Mucosa of descending colon (tissue), 3 donors: Measurements from ENCODE around the gene NFIA. TPM values are rescaled to one million over a fixed set of nuclear protein-coding genes. Genes with fewer than 3 reads are reported as not detected.

Experiments
- ATAC-seq: fragments of 200-7000 bp; cut with Tn5 transposase; one replicate; pipeline ENCODE4 v1.9.1; 2020; ENCODE audit warnings: mild to moderate bottlenecking, moderate library complexity
- DNase-seq, 3 donors: peaks; one replicate each; pipeline ENCODE4 v3.0.0-alpha.2; 2020
- H3K36me3 ChIP-seq: fragments of 200-600 bp; one replicate; pipeline ENCODE4 v1.8.0; 2021; ENCODE audit warnings: low read depth, mild to moderate bottlenecking
- H3K4me1 ChIP-seq: fragments of 200-600 bp; one replicate; pipeline ENCODE4 v1.8.0; 2021; ENCODE audit warnings: low read depth, mild to moderate bottlenecking
- H3K4me3 ChIP-seq: fragments of 200-600 bp; one replicate; pipeline ENCODE4 v1.8.0; 2021; ENCODE audit warnings: mild to moderate bottlenecking
- H3K9me3 ChIP-seq: fragments of 200-600 bp; one replicate; pipeline ENCODE4 v1.8.0; 2021; ENCODE audit warnings: mild to moderate bottlenecking
- CTCF ChIP-seq: fragments of 200-600 bp; IDR thresholded peaks from one replicate; pipeline ENCODE4 v1.8.0; 2022; ENCODE audit warnings: antibody characterized with exemption, mild to moderate bottlenecking
- intact Hi-C, 2 donors: fragments of 100-400 bp; cut with DNase I in 1 of 2; cut with micrococcal nuclease in 1 of 2; formaldehyde crosslinking; loops; one replicate each; pipeline versions ENCODE4 v1.11.0 to v1.11.1; 2022; cut with DNase I, micrococcal nuclease
- total RNA-seq, 3 donors: library from RNA; stranded (reverse); fragmentation: NEBNext Ultra II Directional in 2 of 3; extraction: Animal tissue kit (Norgen Biotek cat#: 25700) in 2 of 3; gene quantifications; one replicate each; pipeline versions ENCODE4 v1.2.1 to v1.2.4, GENCODE V29; 2021 to 2023
- donor health status: DM: no; HTN: no; CAD: no; lungs with moderate emphysema.
- donor health status: DM: no; HTN: no; CAD: no.
- donor health status: DM: no; HTN: yes; CAD: no.

The NFIA gene
- total RNA-seq, 3 donors from 2014 or later, result 46.4 to 145 (median 51.1) TPM

- no peak for ATAC-seq
- DNase-seq, result no peak
- no peak for TF ChIP-seq CTCF
- no peaks in the 10 kb centered on the region for H3K36me3 ChIP-seq
- intact Hi-C loops, result loop anchor here in 1 of 2 donors (10.0 kb wide), 1 partner anchor 100 kb away; no protein-coding TSS in a partner anchor
- H3K4me3 ChIP-seq, result no peak overlapping the region
- H3K4me1 ChIP-seq, result peaks cover 16% of the 10 kb centered on the region
- H3K9me3 ChIP-seq, result no peaks in the 10 kb centered on the region
Measured at GRCh38 chr1:61084491-61085031, 2.2 kb downstream of the NFIA start.

- TF ChIP-seq CTCF, result no peak
- Histone ChIP-seq H3K36me3 (no peaks in the 10 kb centered on the region), H3K4me1 (peaks cover 12% of the 10 kb centered on the region), H3K4me3 (no peak overlapping the region), H3K9me3 (no peaks in the 10 kb centered on the region)
- intact Hi-C loops, result loop anchor here in 1 of 2 donors (10.0 kb wide), 1 partner anchor 99 kb away; no protein-coding TSS in a partner anchor
- DNase-seq (no peak), ATAC-seq (no peak)
Measured at GRCh38 chr1:61085206-61085982, 3.0 kb downstream of the NFIA start.

GRCh38 chr1:61085983-61086644 lies 3.8 kb downstream of the NFIA start:
- TF ChIP-seq CTCF, result no peak
- Histone ChIP-seq H3K4me1 (peaks cover 5% of the 10 kb centered on the region), H3K36me3 (no peaks in the 10 kb centered on the region), H3K9me3 (no peaks in the 10 kb centered on the region), H3K4me3 (no peak overlapping the region)
- DNase-seq (no peak), ATAC-seq (no peak)
- intact Hi-C loops, result loop anchor here in 1 of 2 donors (10.0 kb wide), 1 partner anchor 99 kb away; no protein-coding TSS in a partner anchor

GRCh38 chr1:61087571-61087970 lies 5.2 kb downstream of the NFIA start:
- intact Hi-C loops, result loop anchor here in 1 of 2 donors (10.0 kb wide), 1 partner anchor 97 kb away; no protein-coding TSS in a partner anchor
- Histone ChIP-seq H3K4me3 (no peak overlapping the region), H3K36me3 (no peaks in the 10 kb centered on the region), H3K4me1 (peaks cover 12% of the 10 kb centered on the region), H3K9me3 (no peaks in the 10 kb centered on the region)
- no peak for DNase-seq
- no peak for TF ChIP-seq CTCF
- no peak for ATAC-seq

- TF ChIP-seq CTCF, result no peak
- Histone ChIP-seq H3K4me3 (no peak overlapping the region), H3K4me1 (peaks cover 12% of the 10 kb centered on the region), H3K9me3 (no peaks in the 10 kb centered on the region), H3K36me3 (no peaks in the 10 kb centered on the region)
- no peak for ATAC-seq
- intact Hi-C loops, result loop anchor here in 1 of 2 donors (10.0 kb wide), 1 partner anchor 96 kb away; no protein-coding TSS in a partner anchor
- no peak for DNase-seq
Measured at GRCh38 chr1:61088163-61088974, 6.0 kb downstream of the NFIA start.
